GM12878 (cell line): ENCODE data around the gene ACAT2. TPM values are rescaled to one million over a fixed set of nuclear protein-coding genes. Genes with fewer than 3 reads are reported as not detected.

Experiments used
- BHLHE40 ChIP-seq, 2 experiments: fragments of 450-650 bp in 1 of 2; IDR thresholded peaks; 2 replicates each; pipeline ENCODE4 v1.6.1; 2011 to 2017; ENCODE audit warnings: low read depth in 2 of 2, borderline replicate concordance in 1 of 2, improper control_type of control experiment in 1 of 2, low read length in 1 of 2, mild to moderate bottlenecking in 1 of 2
- CHD2 ChIP-seq: IDR thresholded peaks from 2 replicates; pipeline ENCODE4 v1.6.1; 2011; ENCODE audit warnings: low read depth, low read length, improper control_type of control experiment, borderline replicate concordance
- HCFC1 ChIP-seq: fragments of 150-350 bp; IDR thresholded peaks from 2 replicates; pipeline ENCODE4 v1.6.1; 2014; ENCODE audit warnings: low read length
- HDAC6 ChIP-seq: fragments of 200-600 bp; sonication (generic); IDR thresholded peaks from one replicate; pipeline ENCODE4 v1.8.0; 2017; ENCODE audit warnings: antibody characterized with exemption; ENCODE audit not compliant: unreplicated experiment
- KAT2A ChIP-seq: conservative IDR thresholded peaks from 2 replicates; pipeline ENCODE4 v1.6.1; 2011; ENCODE audit warnings: low read depth, low read length; ENCODE audit not compliant: control insufficient read depth
- LARP7 ChIP-seq: fragments of 450-650 bp; IDR thresholded peaks from 2 replicates; pipeline ENCODE4 v1.6.1; 2017; ENCODE audit warnings: mild to moderate bottlenecking
- MEF2A ChIP-seq: IDR thresholded peaks from 2 replicates; pipeline ENCODE4 v1.6.1; 2011; ENCODE audit warnings: low read depth, mild to moderate bottlenecking, low read length, moderate library complexity; ENCODE audit not compliant: insufficient read depth
- MXI1 ChIP-seq: fragments of 150-350 bp; IDR thresholded peaks from 2 replicates; pipeline ENCODE4 v1.6.1; 2011; ENCODE audit warnings: low read depth, mild to moderate bottlenecking, inconsistent platforms, low read length, improper control_type of control experiment
- NFXL1 ChIP-seq: fragments of 450-650 bp; IDR thresholded peaks from 2 replicates; pipeline ENCODE4 v1.6.1; 2017; ENCODE audit warnings: antibody characterized with exemption, mild to moderate bottlenecking, borderline replicate concordance
- NFYB ChIP-seq: IDR thresholded peaks from 2 replicates; pipeline ENCODE4 v1.6.1; 2011; ENCODE audit warnings: low read depth, mild to moderate bottlenecking, low read length, improper control_type of control experiment, moderate library complexity; ENCODE audit not compliant: insufficient read depth
- NRF1 ChIP-seq: conservative IDR thresholded peaks from 2 replicates; pipeline ENCODE4 v1.6.1; 2011; ENCODE audit warnings: mild to moderate bottlenecking, low read depth, low read length, improper control_type of control experiment
- PAX8 ChIP-seq: fragments of 450-650 bp; IDR thresholded peaks from 2 replicates; pipeline ENCODE4 v1.6.1; 2017; ENCODE audit warnings: mild to moderate bottlenecking, moderate library complexity
- POLR2AphosphoS5 ChIP-seq: IDR thresholded peaks from 2 replicates; pipeline ENCODE4 v1.6.1; 2011; ENCODE audit warnings: mild to moderate bottlenecking, low read length, inconsistent platforms
- RAD51 ChIP-seq: fragments of 450-650 bp; IDR thresholded peaks from 2 replicates; pipeline ENCODE4 v1.6.1; 2016; ENCODE audit warnings: moderate library complexity, mild to moderate bottlenecking, inconsistent platforms
- SIX5 ChIP-seq: IDR thresholded peaks from 2 replicates; pipeline ENCODE4 v1.6.1; 2011; ENCODE audit warnings: mild to moderate bottlenecking, low read depth, low read length, moderate library complexity; ENCODE audit not compliant: severe bottlenecking
- SKIL ChIP-seq: fragments of 450-650 bp; IDR thresholded peaks from 2 replicates; pipeline ENCODE4 v1.6.1; 2017; ENCODE audit warnings: mild to moderate bottlenecking, low read depth, inconsistent platforms; ENCODE audit not compliant: poor library complexity, severe bottlenecking
- SMAD1 ChIP-seq: fragments of 450-650 bp; IDR thresholded peaks from 2 replicates; pipeline ENCODE4 v1.6.1; 2018; ENCODE audit warnings: mild to moderate bottlenecking, low read depth; ENCODE audit not compliant: partially characterized antibody
- SMAD5 ChIP-seq: IDR thresholded peaks from 2 replicates; pipeline ENCODE4 v1.6.1; 2016; ENCODE audit warnings: antibody characterized with exemption, low read depth
- SMC3 ChIP-seq: IDR thresholded peaks from 2 replicates; pipeline ENCODE4 v1.6.1; 2011; ENCODE audit warnings: low read length, improper control_type of control experiment, borderline replicate concordance
- STAT1 ChIP-seq: fragments of 450-650 bp; conservative IDR thresholded peaks from 2 replicates; pipeline ENCODE4 v1.6.1; 2014; ENCODE audit warnings: antibody characterized with exemption, mild to moderate bottlenecking
- USF2 ChIP-seq: IDR thresholded peaks from 2 replicates; pipeline ENCODE4 v1.6.1; 2011; ENCODE audit warnings: low read depth, low read length, improper control_type of control experiment, borderline replicate concordance
- ZBTB40 ChIP-seq: fragments of 450-650 bp; IDR thresholded peaks from 2 replicates; pipeline ENCODE4 v1.6.1; 2016; ENCODE audit warnings: mild to moderate bottlenecking, moderate library complexity, borderline replicate concordance
- ZSCAN29 ChIP-seq: fragments of 450-650 bp; IDR thresholded peaks from 2 replicates; pipeline ENCODE4 v1.6.1; 2017; ENCODE audit warnings: mild to moderate bottlenecking, moderate library complexity
- polyA plus RNA-seq, 11 experiments: library from polyadenylated mRNA; depleted of rRNA in 4 of 11; unstranded in 6 of 11; stranded (reverse) in 5 of 11; fragments of >200 nt; fragmentation: Nextera tagmentation in 4 of 11; fragmentation: Illumina TruSeq in 1 of 11; extraction: Ambion mirVana in 4 of 11; extraction: Trizol in 1 of 11; gene quantifications; 1 replicate in 1 of 11; 2 replicates in 10 of 11; pipeline versions ENCODE4 v1.2.1 to v1.2.3, GENCODE V29; 2011 to 2016; ENCODE audit warnings: inconsistent platforms in 2 of 11, missing spikeins in 2 of 11, low read depth in 1 of 11
- total RNA-seq, 4 experiments: library from RNA; depleted of rRNA in 3 of 4; stranded (reverse); fragments of >200 nt in 3 of 4; fragmentation: Illumina TruSeq in 1 of 4; extraction: Trizol in 1 of 4; gene quantifications; 2 replicates each; pipeline versions ENCODE4 v1.2.1 to v1.2.3, GENCODE V29; 2013 to 2021

ACAT2 gene
- total and polyA plus RNA-seq, 10 of the 15 experiments (the other 5 are each of a cell fraction or from before 2014, with no cell fraction given): 87.9 to 257 (median 132) TPM

- TF ChIP-seq USF2 (no peak; the same call in 1 of the 2 replicates), SMAD1 (peak; percentile 42), NFXL1 (no peak), MEF2A (peak; percentile 56; the same call in 1 of the 2 replicates), ZSCAN29 (0 out of 2 replicates have a peak, but pooled peaks have one; percentile 78), SKIL (no peak), HDAC6 (no peak), RAD51 (peak; percentile 34; the same call in 1 of the 2 replicates), NRF1 (0 out of 2 replicates have a peak, but pooled peaks have one; percentile 9), KAT2A (no peak), BHLHE40 (IDR thresholded peaks at IDR 0.05; ENCODE audit: borderline replicate concordance in 1 of 2, low read depth in 2 of 2, low read length in 1 of 2) (peak; percentile 78 to 91), SMAD5 (peak; percentile 97), PAX8 (no peak), MXI1 (peak; percentile 73), LARP7 (no peak; the same call in none of the 2 replicates), NFYB (peak; percentile 76; the same call in 1 of the 2 replicates), SMC3 (no peak; the same call in 1 of the 2 replicates), ZBTB40 (peak; percentile 68; the same call in 1 of the 2 replicates), HCFC1 (peak; percentile 76), STAT1 (peak; percentile 74; the same call in 1 of the 2 replicates), SIX5 (peak; percentile 38), CHD2 (peak; percentile 98), POLR2AphosphoS5 (peak; percentile 91)
Measured at GRCh38 chr6:159726918-159727716, 34.7 kb upstream of the ACAT2 start, which contains the start of gene WTAP (continued).
